Lower leg skin (tissue), 4 donors: Measurements from ENCODE around the gene OLAH. TPM values are rescaled to one million over a fixed set of nuclear protein-coding genes. Genes with fewer than 3 reads are reported as not detected.
A peak's percentile ranks its signal among the peaks of the same experiment; 100 is the strongest.

Experiments
- DNase-seq, 2 donors: peaks; one replicate each; pipeline ENCODE4 v3.0.0-alpha.2; 2019; ENCODE audit warnings: low spot score in 2 of 2
- H3K4me3 ChIP-seq: fragments of 200-600 bp; sonication (generic); 2 replicates; pipeline ENCODE4 v1.5.1; 2017; ENCODE audit warnings: mild to moderate bottlenecking, low read depth; ENCODE audit not compliant: poor library complexity, severe bottlenecking
- CTCF ChIP-seq, 3 donors: fragments of 450-650 bp; IDR thresholded peaks; one replicate each; pipeline ENCODE4 v1.5.1; 2016; ENCODE audit warnings: antibody characterized with exemption in 3 of 3, mild to moderate bottlenecking in 3 of 3, moderate library complexity in 2 of 3
- POLR2A ChIP-seq, 2 donors: fragments of 450-650 bp; IDR thresholded peaks; one replicate each; pipeline ENCODE4 v1.6.1; 2016 to 2017; ENCODE audit warnings: antibody characterized with exemption in 2 of 2, mild to moderate bottlenecking in 1 of 2, moderate library complexity in 1 of 2
- WGBS, 2 donors: methylation state at CpG; one replicate each; pipeline ENCODE4 v1.1.5; 2018; 5-methylcytosine and 5-hydroxymethylcytosine counted together
- intact Hi-C: fragments of 100-400 bp; cut with DNase I; formaldehyde crosslinking; loops from one replicate; pipeline ENCODE4 v1.15.0; 2023; ENCODE audit warnings: low total_unique reads
- total RNA-seq, 4 donors: library from RNA; depleted of rRNA; stranded (reverse); fragments of >200 nt; gene quantifications; one replicate each; pipeline ENCODE4 v1.1.0, GENCODE V29; 2016

OLAH gene
- total RNA-seq, 4 donors from 2014 or later = 1.4 to 6.0 (median 1.5) TPM; not detected in 1

- no peak for DNase-seq
- 65 to 69% methylated on average over 3 of the region's 3 CpGs for WGBS, 2 donors
- intact Hi-C loops = no loop called here
- H3K4me3 ChIP-seq = no peak overlapping the region
- TF ChIP-seq POLR2A (IDR thresholded peaks at IDR 0.05) = no peak
- TF ChIP-seq CTCF (IDR thresholded peaks at IDR 0.05) = no peak
Measured at GRCh38 chr10:15027741-15028140, 16.0 kb upstream of the OLAH start.

- WGBS, 2 donors = 77 to 79% methylated on average over 18 of the region's 18 CpGs
- H3K4me3 ChIP-seq = no peak overlapping the region
- TF ChIP-seq CTCF (IDR thresholded peaks at IDR 0.05) = no peak
- DNase-seq = no peak
- intact Hi-C loops = no loop called here
Measured at GRCh38 chr10:15035385-15036301, 8.1 kb upstream of the OLAH start.

GRCh38 chr10:15037691-15038090, 6.1 kb upstream of the OLAH start:
- WGBS, 2 donors = 45 to 58% methylated on average over 4 of the region's 4 CpGs
- peak in 1 of 2 donors; percentile 65 for DNase-seq
- intact Hi-C loops = no loop called here
- TF ChIP-seq CTCF (IDR thresholded peaks at IDR 0.05) (no peak), POLR2A (IDR thresholded peaks at IDR 0.05) (no peak)
- no peak overlapping the region for H3K4me3 ChIP-seq

- intact Hi-C loops = no loop called here
- WGBS, 2 donors = 82 to 83% methylated on average over 10 of the region's 10 CpGs
- no peak for DNase-seq
- no peak for TF ChIP-seq CTCF (IDR thresholded peaks at IDR 0.05)
- no peak for TF ChIP-seq POLR2A (IDR thresholded peaks at IDR 0.05)
- H3K4me3 ChIP-seq = no peak overlapping the region
Measured at GRCh38 chr10:15038416-15038815, 5.3 kb upstream of the OLAH start.

GRCh38 chr10:15045380-15045779, 1.6 kb downstream of the OLAH start:
- 70 to 76% methylated on average over 1 of the region's 1 CpG for WGBS, 2 donors
- DNase-seq = no peak
- TF ChIP-seq POLR2A (IDR thresholded peaks at IDR 0.05) (no peak), CTCF (IDR thresholded peaks at IDR 0.05) (no peak)
- intact Hi-C loops = no loop called here
- no peak overlapping the region for H3K4me3 ChIP-seq
